ENCODE results near the gene OPN4. TPM values are rescaled to one million over a fixed set of nuclear protein-coding genes. Genes with fewer than 3 reads are reported as not detected.

The OPN4 gene
- total RNA-seq, 1 donor from 2014 or later, result not detected

- no peaks in the 10 kb centered on the region for H3K9me3 ChIP-seq (ENCODE audit: insufficient read depth, low read depth, low read length)
- no peaks in the 10 kb centered on the region for H4K20me1 ChIP-seq (ENCODE audit: insufficient read depth, low read length)
- no peak overlapping the region for H3K27ac Mint-ChIP-seq (ENCODE audit: unreplicated experiment)
- no peak overlapping the region for H3K4me3 Mint-ChIP-seq (ENCODE audit: unreplicated experiment)
- H3K36me3 ChIP-seq (ENCODE audit: insufficient read depth, low read length), result no peaks in the 10 kb centered on the region
- H3K27ac ChIP-seq (ENCODE audit: low read depth, low read length), result no peak overlapping the region
- TF ChIP-seq CTCF (IDR thresholded peaks at IDR 0.05; ENCODE audit: insufficient read depth, low read depth, low read length) (no peak), EZH2 (IDR thresholded peaks at IDR 0.05; ENCODE audit: insufficient read depth, low read length) (no peak)
- DNase-seq (ENCODE audit: low read depth) (no peak), FAIRE-seq (no peak)
- no peaks in the 10 kb centered on the region for H3K36me3 Mint-ChIP-seq (ENCODE audit: low read depth, unreplicated experiment)
- H3K9me3 Mint-ChIP-seq (ENCODE audit: unreplicated experiment), result no peaks in the 10 kb centered on the region
- H3K4me3 ChIP-seq (ENCODE audit: insufficient read depth, low read depth, low read length), result no peak overlapping the region
- no peaks in the 10 kb centered on the region for H3K27me3 ChIP-seq (ENCODE audit: insufficient read depth, low read length)
- H3K79me2 ChIP-seq (ENCODE audit: insufficient read depth, low read length), result no peaks in the 10 kb centered on the region
- no peaks in the 10 kb centered on the region for H3K4me1 Mint-ChIP-seq (ENCODE audit: low read depth, unreplicated experiment)
- H3K27me3 Mint-ChIP-seq (ENCODE audit: low read depth, unreplicated experiment), result peaks cover 21% of the 10 kb centered on the region
- no peak overlapping the region for H3K9ac ChIP-seq (ENCODE audit: low read length)
- peaks cover 19% of the 10 kb centered on the region for H3K4me1 ChIP-seq (ENCODE audit: insufficient read depth, low read length)
- no peak overlapping the region for H3K4me2 ChIP-seq (ENCODE audit: low read length)
- H2AFZ ChIP-seq (ENCODE audit: low read depth, low read length), result no peak overlapping the region
Observed at GRCh38 chr10:86651021-86651471, 3.3 kb upstream of the OPN4 start.

- no peaks in the 10 kb centered on the region for H3K79me2 ChIP-seq (ENCODE audit: insufficient read depth, low read length)
- H3K36me3 ChIP-seq (ENCODE audit: insufficient read depth, low read length), result no peaks in the 10 kb centered on the region
- FAIRE-seq (no peak), DNase-seq (ENCODE audit: low read depth) (no peak)
- H3K4me3 ChIP-seq (ENCODE audit: insufficient read depth, low read depth, low read length), result no peak overlapping the region
- H4K20me1 ChIP-seq (ENCODE audit: insufficient read depth, low read length), result no peaks in the 10 kb centered on the region
- no peak overlapping the region for H3K27ac Mint-ChIP-seq (ENCODE audit: unreplicated experiment)
- no peaks in the 10 kb centered on the region for H3K9me3 Mint-ChIP-seq (ENCODE audit: unreplicated experiment)
- no peaks in the 10 kb centered on the region for H3K9me3 ChIP-seq (ENCODE audit: insufficient read depth, low read depth, low read length)
- peaks cover 4% of the 10 kb centered on the region for H3K36me3 Mint-ChIP-seq (ENCODE audit: low read depth, unreplicated experiment)
- no peaks in the 10 kb centered on the region for H3K4me1 Mint-ChIP-seq (ENCODE audit: low read depth, unreplicated experiment)
- no peaks in the 10 kb centered on the region for H3K27me3 ChIP-seq (ENCODE audit: insufficient read depth, low read length)
- no peak for TF ChIP-seq CTCF (IDR thresholded peaks at IDR 0.05; ENCODE audit: insufficient read depth, low read depth, low read length)
- no peak overlapping the region for H2AFZ ChIP-seq (ENCODE audit: low read depth, low read length)
- peaks cover 19% of the 10 kb centered on the region for H3K4me1 ChIP-seq (ENCODE audit: insufficient read depth, low read length)
- H3K27me3 Mint-ChIP-seq (ENCODE audit: low read depth, unreplicated experiment), result peaks cover 21% of the 10 kb centered on the region
- H3K9ac ChIP-seq (ENCODE audit: low read length), result no peak overlapping the region
- H3K27ac ChIP-seq (ENCODE audit: low read depth, low read length), result no peak overlapping the region
- H3K4me2 ChIP-seq (ENCODE audit: low read length), result no peak overlapping the region
- no peak overlapping the region for H3K4me3 Mint-ChIP-seq (ENCODE audit: unreplicated experiment)
Observed at GRCh38 chr10:86651631-86652331, 2.6 kb upstream of the OPN4 start.

Data from astrocyte (in vitro differentiated cells and primary cell).